ENCODE results near the gene OARD1.

OARD1 gene

DNA sequence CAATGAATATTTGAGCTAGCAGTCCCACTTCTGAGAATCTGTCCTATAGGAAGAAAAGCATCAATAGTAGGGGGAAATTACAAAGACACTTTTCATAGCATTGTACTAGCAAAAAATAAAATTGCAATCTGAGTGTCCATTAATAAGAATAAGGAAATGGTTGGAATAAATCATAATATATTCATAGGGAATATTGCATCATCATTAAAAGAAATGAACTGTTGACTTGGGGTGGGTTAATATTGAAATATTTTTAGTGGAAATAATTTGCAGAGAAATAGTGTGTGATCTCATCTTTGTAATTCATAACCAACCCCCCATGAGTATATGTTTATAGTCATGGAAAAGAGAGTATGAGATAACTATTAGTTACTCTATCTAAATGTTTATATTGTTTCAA lies 13.0 kb upstream of the OARD1 start:
- TF ChIP-seq, protein P1, sequence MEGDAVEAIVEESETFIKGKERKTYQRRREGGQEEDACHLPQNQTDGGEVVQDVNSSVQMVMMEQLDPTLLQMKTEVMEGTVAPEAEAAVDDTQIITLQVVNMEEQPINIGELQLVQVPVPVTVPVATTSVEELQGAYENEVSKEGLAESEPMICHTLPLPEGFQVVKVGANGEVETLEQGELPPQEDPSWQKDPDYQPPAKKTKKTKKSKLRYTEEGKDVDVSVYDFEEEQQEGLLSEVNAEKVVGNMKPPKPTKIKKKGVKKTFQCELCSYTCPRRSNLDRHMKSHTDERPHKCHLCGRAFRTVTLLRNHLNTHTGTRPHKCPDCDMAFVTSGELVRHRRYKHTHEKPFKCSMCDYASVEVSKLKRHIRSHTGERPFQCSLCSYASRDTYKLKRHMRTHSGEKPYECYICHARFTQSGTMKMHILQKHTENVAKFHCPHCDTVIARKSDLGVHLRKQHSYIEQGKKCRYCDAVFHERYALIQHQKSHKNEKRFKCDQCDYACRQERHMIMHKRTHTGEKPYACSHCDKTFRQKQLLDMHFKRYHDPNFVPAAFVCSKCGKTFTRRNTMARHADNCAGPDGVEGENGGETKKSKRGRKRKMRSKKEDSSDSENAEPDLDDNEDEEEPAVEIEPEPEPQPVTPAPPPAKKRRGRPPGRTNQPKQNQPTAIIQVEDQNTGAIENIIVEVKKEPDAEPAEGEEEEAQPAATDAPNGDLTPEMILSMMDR (IDR thresholded peaks at IDR 0.05; ENCODE audit: borderline replicate concordance, insufficient read depth, low read depth, low read length): no peak
- no peak overlapping the region for H3K4me3 ChIP-seq (ENCODE audit: low read depth, low read length)

DNA sequence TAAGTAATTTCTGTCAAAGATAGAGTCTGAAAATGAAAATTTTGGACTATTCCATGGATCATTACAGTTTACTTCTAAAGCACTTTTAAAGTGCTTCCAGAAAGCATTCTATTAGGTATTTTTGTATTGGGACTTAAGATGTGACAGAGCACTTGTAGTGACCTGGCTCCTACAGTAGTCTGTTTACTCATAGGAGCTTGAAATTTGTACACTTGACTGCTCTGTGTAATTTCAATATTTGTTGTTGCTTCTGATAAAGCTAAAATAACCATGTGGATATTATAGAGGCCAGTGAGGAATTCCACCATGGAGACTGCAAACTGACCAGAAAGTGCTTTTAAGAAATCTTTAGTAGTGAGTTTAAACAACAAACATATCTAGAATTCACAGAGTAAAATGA lies 10.9 kb upstream of the OARD1 start:
- H3K4me3 ChIP-seq (ENCODE audit: low read depth, low read length): no peak overlapping the region
- TF ChIP-seq, protein P1 (IDR thresholded peaks at IDR 0.05; ENCODE audit: borderline replicate concordance, insufficient read depth, low read depth, low read length): no peak

DNA sequence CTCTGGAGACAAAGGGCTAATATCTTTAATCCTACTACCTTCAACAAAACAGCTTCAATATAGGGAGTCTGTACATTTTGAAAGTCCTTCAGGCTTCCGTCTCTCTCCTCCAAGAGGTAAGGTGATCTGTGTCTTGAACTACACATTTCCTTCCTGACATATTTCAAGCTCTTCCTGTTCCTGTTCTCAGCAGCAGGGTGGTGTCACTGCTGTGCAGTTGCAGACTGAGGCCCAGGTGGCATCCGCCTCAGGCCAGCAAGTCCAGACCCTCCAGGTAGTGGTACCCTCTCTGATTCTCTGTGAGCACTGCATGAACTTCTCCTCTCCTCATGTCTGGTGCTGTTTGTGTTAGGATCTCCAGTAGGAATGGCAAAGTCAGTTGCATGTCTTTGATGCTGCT lies 8.5 kb upstream of the OARD1 start:
- TF ChIP-seq, protein P1 (IDR thresholded peaks at IDR 0.05; ENCODE audit: borderline replicate concordance, insufficient read depth, low read depth, low read length): no peak
- no peak overlapping the region for H3K4me3 ChIP-seq (ENCODE audit: low read depth, low read length)

DNA sequence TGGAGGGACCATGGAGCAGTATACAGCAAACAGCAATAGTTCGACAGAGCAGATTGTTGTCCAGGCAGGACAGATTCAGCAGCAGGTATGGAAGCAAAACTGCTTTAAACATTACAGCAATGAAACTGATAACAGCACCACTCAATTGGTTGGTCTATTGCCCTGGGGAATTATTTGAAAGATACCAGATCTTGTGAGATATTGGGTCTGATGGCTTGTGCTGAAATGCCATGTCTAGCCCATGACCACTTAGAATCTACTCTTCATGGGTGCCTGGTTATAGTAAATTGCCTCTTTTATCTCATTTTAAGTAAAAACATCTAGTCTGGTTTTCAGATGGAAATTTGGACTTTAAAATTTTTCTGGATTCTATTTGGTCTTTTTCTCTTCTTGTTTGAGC lies 6.9 kb upstream of the OARD1 start:
- TF ChIP-seq, protein P1 (IDR thresholded peaks at IDR 0.05; ENCODE audit: borderline replicate concordance, insufficient read depth, low read depth, low read length): no peak

DNA sequence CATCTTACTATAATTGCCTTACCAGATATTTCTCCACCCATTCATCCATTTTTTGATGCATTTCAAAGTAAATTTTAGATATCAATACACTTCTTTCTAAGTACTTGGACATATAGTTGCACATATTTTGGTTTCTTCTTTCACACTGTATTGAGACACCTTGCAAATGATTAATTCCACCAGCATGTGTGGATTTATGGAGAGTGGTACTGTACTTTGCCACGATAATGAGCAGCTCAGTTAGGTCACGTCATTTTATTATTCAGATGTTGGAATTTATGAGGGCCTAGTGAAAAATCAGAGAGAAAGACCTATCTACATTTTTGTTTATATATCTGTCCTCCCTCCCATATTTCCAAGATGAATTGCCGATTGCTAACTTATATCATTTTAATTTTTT lies 5.9 kb upstream of the OARD1 start:
- no peak overlapping the region for H3K4me3 ChIP-seq (ENCODE audit: low read depth, low read length)
- TF ChIP-seq, protein P1 (IDR thresholded peaks at IDR 0.05; ENCODE audit: borderline replicate concordance, insufficient read depth, low read depth, low read length): no peak

More for the DNA sequence above, 6.9 kb upstream of the OARD1 start:
- no peak overlapping the region for H3K4me3 ChIP-seq (ENCODE audit: low read depth, low read length)

DNA sequence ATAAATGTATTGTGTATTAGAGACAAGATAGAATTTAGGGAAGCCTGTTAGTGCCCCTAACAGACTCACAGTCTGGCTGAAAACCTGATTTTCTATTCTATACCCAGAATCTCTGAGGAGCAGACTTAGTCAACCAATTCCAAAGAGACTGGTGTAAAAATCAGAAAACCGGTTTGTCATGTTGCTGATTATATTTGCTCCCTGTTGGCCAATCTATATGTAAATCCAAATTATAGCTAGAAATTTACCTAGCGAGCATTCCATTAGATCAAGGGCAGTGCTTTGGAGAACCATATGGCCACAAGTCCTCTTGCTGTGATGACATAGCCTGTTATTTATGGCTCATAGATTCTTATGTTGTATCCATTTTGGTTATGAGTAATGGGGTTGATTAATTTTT lies 5.4 kb upstream of the OARD1 start:
- no peak overlapping the region for H3K4me3 ChIP-seq (ENCODE audit: low read depth, low read length)
- TF ChIP-seq, protein P1 (IDR thresholded peaks at IDR 0.05; ENCODE audit: borderline replicate concordance, insufficient read depth, low read depth, low read length): no peak

DNA sequence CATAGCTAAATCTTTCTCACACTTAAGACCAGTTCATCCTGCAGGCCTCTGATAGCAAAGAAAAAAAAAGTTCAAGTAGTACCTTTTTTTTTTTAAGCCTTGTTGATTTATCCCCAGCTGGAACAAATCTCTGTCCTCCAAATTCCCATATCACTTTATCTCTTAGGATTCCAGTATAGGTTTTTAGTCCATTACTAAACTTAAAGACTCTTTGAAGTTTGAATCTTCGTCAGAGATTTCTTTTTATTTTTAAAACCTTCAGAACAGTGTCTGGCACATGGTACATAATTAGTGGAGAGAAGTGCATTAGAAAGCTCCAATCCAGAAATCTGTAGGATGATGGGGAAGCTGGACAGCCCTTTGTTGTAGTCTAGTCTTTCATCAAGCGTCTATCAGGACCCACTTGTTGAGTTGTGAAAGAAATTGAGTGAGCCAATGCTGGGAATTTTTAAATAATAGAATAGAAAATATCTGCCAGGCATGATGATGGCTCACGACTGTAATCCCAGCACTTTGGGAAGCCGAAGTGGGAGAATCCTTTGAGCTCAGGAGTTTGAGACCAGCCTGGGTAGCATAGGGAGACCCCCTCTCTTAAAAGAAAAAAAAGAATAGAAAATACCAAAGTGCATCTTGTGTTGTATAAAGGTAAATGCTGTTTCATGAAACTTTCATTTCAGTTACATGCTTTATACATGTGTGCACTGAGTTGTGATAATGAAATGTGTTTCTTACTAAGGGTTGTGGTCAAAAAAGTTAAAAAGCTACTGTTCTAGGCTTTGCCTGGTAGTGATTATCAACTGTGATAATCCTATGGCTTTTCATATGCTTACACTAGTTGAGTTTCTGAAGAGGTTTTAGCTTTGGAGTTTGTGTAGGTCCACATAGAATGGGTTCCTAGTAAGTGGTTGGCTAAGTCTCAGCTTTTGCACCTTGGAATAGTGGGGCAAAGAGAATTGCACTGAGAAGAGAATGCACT lies 3.8 kb upstream of the OARD1 start:
- TF ChIP-seq, protein P1 (IDR thresholded peaks at IDR 0.05; ENCODE audit: borderline replicate concordance, insufficient read depth, low read depth, low read length): no peak
- H3K4me3 ChIP-seq (ENCODE audit: low read depth, low read length): no peak overlapping the region
